Activated naive CD8-positive, alpha-beta T cell treated with anti-CD3 and anti-CD28 coated beads, Interleukin-2, amount 10 ng/mL, durations not matched to agents 7 days and 5 days (primary cell): ENCODE measurements around the gene SLC15A3. TPM values are rescaled to one million over a fixed set of nuclear protein-coding genes. Genes with fewer than 3 reads are reported as not detected.
"Not testable (repeated sequence)": the region's sequence is repeated elsewhere in the genome, so short reads cannot be mapped to it uniquely, and the experiment has no call there.

Source experiments
- ATAC-seq: fragments of 150-1000 bp; cut with Tn5 transposase; one replicate; pipeline ENCODE4 v1.10.0; 2021; ENCODE audit warnings: low read depth, moderate library complexity
- POLR2A ChIA-PET: fragments of 350-600 bp; sonication (Branson Sonifier 250); formaldehyde crosslinking; loops from one replicate; lab custom pipeline; 2021; ENCODE audit warnings: antibody characterized with exemption; lab: Charles Lee
- DNase-seq: peaks from one replicate; pipeline ENCODE4 v3.0.0; 2021
- H3K27ac Mint-ChIP-seq: one replicate; pipeline ENCODE4 v1.8.0; 2022; ENCODE audit warnings: mild to moderate bottlenecking, mixed read lengths
- H3K27me3 Mint-ChIP-seq: one replicate; pipeline ENCODE4 v1.8.0; 2022; ENCODE audit warnings: mild to moderate bottlenecking, moderate library complexity, mixed read lengths
- H3K36me3 Mint-ChIP-seq: one replicate; pipeline ENCODE4 v1.8.0; 2021; ENCODE audit warnings: mild to moderate bottlenecking, mixed read lengths
- H3K4me1 Mint-ChIP-seq: one replicate; pipeline ENCODE4 v1.8.0; 2021; ENCODE audit warnings: mixed read lengths
- H3K4me3 Mint-ChIP-seq: one replicate; pipeline ENCODE4 v1.8.0; 2022; ENCODE audit warnings: mild to moderate bottlenecking, moderate library complexity, mixed read lengths
- H3K9me3 Mint-ChIP-seq: one replicate; pipeline ENCODE4 v1.8.0; 2021; ENCODE audit warnings: mixed read lengths
- total RNA-seq, 2 experiments: library from RNA; stranded (reverse); gene quantifications; one replicate each; pipeline ENCODE4 v1.2.3, GENCODE V29; 2021

SLC15A3 gene
- total RNA-seq, 2 experiments from 2014 or later = 7.2 to 7.4 TPM

DNA sequence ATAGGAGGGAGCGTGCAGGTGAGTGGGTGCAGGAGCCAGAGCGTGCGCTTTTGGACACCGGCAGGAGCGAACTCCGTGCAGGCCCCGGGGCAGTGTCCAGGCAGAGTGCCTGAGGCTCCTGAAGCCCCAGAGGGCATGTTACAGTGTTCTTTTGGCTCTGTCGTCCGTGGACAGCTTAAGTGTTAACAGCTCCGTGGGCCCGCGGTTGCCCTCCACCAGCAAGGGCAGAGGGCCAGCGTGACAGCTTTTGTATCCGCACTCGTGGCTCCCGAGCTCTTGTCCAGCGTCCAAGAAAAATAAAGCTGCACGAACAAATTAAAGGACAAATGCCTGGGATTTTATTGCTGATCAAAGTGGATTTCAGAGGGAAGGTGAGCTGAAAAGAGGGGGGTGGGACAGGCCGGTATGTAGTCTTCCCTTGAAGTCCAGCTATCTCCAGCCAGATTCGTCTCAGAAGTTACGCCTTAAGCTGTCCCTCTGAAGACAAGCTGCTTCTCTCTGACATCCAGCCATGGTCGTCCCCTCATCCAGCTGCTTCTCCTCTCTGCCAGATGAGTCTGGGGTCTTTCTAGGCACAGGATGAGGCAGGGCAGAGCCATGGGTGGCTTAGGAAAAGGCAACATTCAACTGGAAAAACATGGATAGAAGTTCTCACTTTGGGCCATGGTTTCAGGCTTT is 39.0 kb downstream of the SLC15A3 start:
- ATAC-seq = no peak
- POLR2A ChIA-PET = interaction anchor here (0.8 to 3.1 kb wide), 12 partner anchors 7 to 199 kb away, joined by 3 to 21 read pairs (median 4); partner anchors contain the start of genes PRPF19 and ZP1

DNA sequence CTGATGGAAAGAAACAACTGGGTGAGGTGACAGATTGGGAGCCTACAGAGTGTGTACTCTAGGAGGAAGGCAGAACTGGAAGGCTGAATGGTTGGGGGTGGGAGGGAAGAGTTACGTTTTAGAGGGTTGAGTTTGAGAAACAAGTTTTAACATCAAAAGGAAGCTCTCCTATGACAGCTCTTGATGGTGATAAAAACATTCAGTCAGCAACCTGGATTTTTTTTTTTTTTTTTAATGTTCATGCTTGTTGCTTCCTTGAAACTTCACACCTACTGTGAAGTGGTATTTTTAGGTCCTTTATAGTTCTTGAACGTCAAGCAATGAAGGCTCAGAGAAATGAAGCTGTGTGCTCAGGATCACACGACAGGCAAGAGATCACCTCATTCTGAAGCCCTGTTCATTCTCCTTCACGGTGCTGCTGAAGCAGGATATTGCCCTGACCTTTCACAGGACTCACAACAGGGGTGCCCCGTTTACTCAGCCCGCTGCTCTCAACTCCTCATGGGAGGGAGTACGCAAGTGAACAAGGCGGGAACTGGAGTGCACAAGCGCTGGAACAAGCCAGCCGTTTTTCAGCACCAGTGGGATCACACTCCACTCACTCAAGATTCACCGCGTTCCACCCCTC is 39.6 kb downstream of the SLC15A3 start:
- no peak for DNase-seq
- Mint-ChIP-seq H3K27me3 (no peaks in the 10 kb centered on the region), H3K27ac (peak overlapping the region; percentile 80), H3K9me3 (no peaks in the 10 kb centered on the region), H3K36me3 (peaks cover 3% of the 10 kb centered on the region), H3K4me3 (peak overlapping the region; percentile 62), H3K4me1 (peaks cover 44% of the 10 kb centered on the region)
- POLR2A ChIA-PET = interaction anchor here (0.7 to 2.6 kb wide), 5 partner anchors 9 to 169 kb away, joined by 3 to 13 read pairs (median 4); no protein-coding TSS in a partner anchor
- ATAC-seq = no peak

More for the DNA sequence above, 39.0 kb downstream of the SLC15A3 start:
- peaks cover 43% of the 10 kb centered on the region for H3K4me1 Mint-ChIP-seq
- H3K4me3 Mint-ChIP-seq = peak overlapping the region; percentile 98
- peak overlapping the region; percentile 98 for H3K27ac Mint-ChIP-seq
- H3K27me3 Mint-ChIP-seq = no peaks in the 10 kb centered on the region
- H3K9me3 Mint-ChIP-seq = no peaks in the 10 kb centered on the region
- DNase-seq = no peak
- H3K36me3 Mint-ChIP-seq = peaks cover 4% of the 10 kb centered on the region

DNA sequence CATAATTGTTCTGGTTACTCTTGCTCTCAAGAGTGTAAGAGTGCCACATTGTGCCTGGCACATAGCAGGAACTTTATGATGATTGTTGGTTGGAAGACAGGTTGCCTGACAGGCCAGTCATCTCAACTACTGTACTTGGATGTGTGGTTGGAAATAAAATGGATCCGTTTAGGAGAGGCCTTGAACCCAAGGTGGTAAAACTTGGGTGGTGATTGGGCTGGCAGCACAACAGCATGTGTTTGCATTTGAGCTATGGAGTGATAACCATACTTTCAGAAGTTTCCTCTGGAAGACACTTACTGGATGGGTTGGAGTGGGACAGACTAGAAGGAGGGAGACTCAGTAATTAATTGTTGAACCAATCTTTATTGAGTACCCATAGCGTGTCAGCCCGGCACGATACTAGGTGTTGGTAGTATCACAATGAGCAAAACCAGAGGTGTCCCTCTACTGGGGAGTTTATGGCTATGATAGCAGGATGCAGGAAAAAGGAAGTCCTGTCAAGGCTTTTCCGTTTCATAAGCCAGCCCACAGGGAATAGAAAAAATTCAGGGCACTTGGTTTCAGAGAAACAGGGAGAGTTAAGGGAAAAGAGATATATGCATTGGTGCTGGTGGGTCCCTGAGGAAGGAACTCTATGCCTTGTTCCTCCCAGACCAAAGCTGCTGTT is 41.1 kb downstream of the SLC15A3 start:
- H3K27me3 Mint-ChIP-seq = no peaks in the 10 kb centered on the region
- no peak overlapping the region for H3K4me3 Mint-ChIP-seq
- H3K9me3 Mint-ChIP-seq = no peaks in the 10 kb centered on the region
- H3K27ac Mint-ChIP-seq = no peak overlapping the region
- peaks cover 40% of the 10 kb centered on the region for H3K4me1 Mint-ChIP-seq
- H3K36me3 Mint-ChIP-seq = no peaks in the 10 kb centered on the region
- no peak for ATAC-seq
- no peak for DNase-seq
- POLR2A ChIA-PET = no interaction called here

- H3K9me3 Mint-ChIP-seq = no peaks in the 10 kb centered on the region
- H3K36me3 Mint-ChIP-seq = no peaks in the 10 kb centered on the region
- ATAC-seq (no peak), DNase-seq (no peak)
- no peak overlapping the region for H3K4me3 Mint-ChIP-seq
- peaks cover 39% of the 10 kb centered on the region for H3K4me1 Mint-ChIP-seq
- H3K27ac Mint-ChIP-seq = no peak overlapping the region
- H3K27me3 Mint-ChIP-seq = no peaks in the 10 kb centered on the region
- POLR2A ChIA-PET = no interaction called here
These were observed 41.7 kb downstream of the SLC15A3 start for GRCh38 chr11:60910281-60910687.

DNA sequence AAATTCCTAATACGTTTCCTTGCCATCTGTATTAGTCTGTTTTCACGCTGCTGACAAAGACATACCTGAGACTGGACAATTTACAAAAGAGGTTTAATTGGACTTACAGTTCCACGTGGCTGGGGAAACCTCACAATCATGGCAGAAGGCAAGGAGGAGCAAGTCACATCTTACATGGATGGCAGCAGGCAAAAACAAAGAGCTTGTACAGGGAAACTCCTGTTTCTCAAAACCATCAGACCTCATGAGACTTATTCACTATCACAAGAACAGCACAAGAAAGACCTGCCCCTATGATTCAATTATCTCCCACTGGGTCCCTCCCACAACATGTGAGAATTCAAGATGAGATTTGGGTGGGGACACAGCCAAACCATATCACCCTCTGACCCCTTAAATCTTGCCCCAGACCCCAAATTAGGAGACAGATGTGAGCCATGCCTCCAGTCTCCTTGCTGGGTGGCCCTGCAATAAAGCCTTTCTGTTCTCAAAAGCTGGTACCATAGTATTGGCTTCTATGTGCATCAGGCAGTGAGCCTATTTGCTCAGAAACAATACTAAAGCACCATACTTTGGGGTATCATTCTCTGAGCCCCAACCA is 42.2 kb downstream of the SLC15A3 start:
- H3K9me3 Mint-ChIP-seq, POLR2A ChIA-PET, H3K36me3 Mint-ChIP-seq, H3K27me3 Mint-ChIP-seq, H3K4me3 Mint-ChIP-seq, H3K27ac Mint-ChIP-seq, ATAC-seq, DNase-seq: not testable (repeated sequence)
- H3K4me1 Mint-ChIP-seq = peaks cover 42% of the 10 kb centered on the region

DNA sequence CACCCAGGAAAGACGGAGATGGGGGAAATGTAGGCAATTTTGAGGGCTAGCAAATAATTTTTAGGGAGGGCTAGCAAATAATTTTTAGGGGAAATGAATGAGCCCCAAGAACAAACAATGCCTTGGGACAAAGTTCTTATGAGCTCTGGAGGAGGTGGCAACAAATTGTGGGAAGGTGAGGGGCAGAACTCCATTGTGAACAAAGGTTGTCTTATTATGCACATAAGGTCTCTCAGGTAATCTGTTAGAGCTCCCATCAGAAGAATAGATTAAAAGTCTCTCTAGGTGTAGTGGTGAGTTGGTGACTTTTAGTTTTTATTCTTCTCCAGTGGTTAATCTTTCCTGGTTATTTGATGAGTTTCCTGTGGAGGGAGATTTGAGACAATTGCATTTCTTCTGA is 43.2 kb downstream of the SLC15A3 start:
- Mint-ChIP-seq H3K36me3 (no peaks in the 10 kb centered on the region), H3K4me1 (peaks cover 50% of the 10 kb centered on the region), H3K9me3 (no peaks in the 10 kb centered on the region), H3K27me3 (no peaks in the 10 kb centered on the region), H3K27ac (no peak overlapping the region), H3K4me3 (no peak overlapping the region)
- POLR2A ChIA-PET = no interaction called here
- DNase-seq = no peak
- no peak for ATAC-seq

DNA sequence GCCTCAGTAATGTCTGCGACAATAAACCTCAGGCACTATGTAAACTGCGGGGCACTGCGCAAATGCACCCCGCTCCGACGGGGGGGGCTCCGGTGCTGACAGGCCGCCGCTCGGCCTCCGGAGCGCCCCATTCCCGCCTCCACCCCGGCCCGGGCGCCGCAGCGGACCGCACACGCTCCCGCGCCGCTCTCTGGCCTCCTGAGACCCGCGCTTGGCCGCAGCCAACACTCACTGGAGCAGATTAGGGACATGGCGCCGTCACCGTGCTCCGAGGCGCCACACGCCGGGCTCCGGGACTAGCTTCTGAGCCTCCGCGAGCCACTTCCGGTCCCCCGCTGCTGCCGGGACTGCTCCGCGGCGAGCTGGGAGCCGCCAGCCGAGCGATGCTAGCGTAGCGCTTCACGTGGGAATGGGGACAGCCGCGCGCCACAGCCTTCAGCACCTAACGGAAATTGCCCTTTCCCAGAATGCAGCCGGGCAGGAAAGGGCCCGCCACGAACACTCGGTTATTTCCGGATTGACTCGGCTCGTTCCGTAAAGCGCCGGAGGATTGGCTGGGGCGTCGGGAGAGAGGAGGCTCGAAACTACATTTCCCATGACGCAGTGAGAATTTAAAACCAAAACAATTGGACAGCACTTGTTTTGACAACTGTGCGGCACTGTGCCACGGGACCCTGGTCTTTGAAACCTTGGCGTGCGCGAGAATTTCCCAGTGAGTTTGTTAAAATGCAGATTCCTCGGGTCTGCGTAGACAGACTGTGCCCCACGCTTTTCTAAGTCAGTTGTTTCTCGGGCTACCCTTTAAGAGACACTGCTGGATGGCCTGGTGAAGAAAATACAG is 45.6 kb downstream of the SLC15A3 start, which contains the start of gene PRPF19:
Gene PRPF19, minus strand, starts transcription at position 454 of the 841 bp plus-strand sequence. Its CDS starts 203 bp downstream, at position 251.
- POLR2A ChIA-PET = interaction anchor here (0.6 to 1.8 kb wide), 6 partner anchors 8 to 207 kb away, joined by 3 to 20 read pairs (median 4); partner anchors contain the start of gene TMEM109
- DNase-seq (peak; percentile 98), ATAC-seq (peak; percentile 93)
- no peaks in the 10 kb centered on the region for H3K27me3 Mint-ChIP-seq
- H3K4me1 Mint-ChIP-seq = peaks cover 38% of the 10 kb centered on the region
- H3K9me3 Mint-ChIP-seq = no peaks in the 10 kb centered on the region
- H3K27ac Mint-ChIP-seq = peak within 1 kb of the TSS; percentile 91
- peak within 1 kb of the TSS; percentile 81 for H3K4me3 Mint-ChIP-seq
- no peaks in the 10 kb centered on the region for H3K36me3 Mint-ChIP-seq

DNA sequence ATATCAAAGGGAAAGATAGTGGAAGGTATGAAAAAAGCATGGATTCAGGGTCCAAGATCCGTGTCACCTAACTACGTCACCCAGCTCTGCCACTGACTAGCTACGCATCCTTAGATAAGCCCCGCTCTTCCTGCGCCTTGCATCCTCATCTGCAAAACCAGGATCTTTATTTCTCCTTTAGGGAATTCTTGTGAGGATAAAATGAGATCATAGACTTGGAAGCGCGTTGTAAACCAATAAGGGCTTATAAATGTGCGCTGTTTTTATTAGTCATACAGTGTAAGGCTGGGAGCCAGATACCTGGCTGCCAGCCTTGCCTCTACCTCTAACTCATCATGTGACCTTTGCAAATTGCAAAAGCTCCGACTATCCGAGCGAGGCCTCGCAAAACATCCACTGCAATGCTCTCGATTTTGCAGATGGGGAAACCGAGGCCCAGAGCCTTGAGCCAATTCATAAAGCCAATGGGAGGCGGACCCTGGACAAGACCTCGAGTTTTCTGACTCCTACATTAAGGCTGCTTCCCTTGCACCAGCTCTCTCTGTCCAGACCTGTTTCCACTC is 46.3 kb downstream of the SLC15A3 start:
- Mint-ChIP-seq H3K27ac (peak overlapping the region; percentile 91), H3K4me3 (peak overlapping the region; percentile 81), H3K9me3 (no peaks in the 10 kb centered on the region), H3K4me1 (peaks cover 34% of the 10 kb centered on the region), H3K36me3 (no peaks in the 10 kb centered on the region), H3K27me3 (no peaks in the 10 kb centered on the region)
- DNase-seq = no peak
- POLR2A ChIA-PET = interaction anchor here (0.6 to 1.8 kb wide), 6 partner anchors 9 to 208 kb away, joined by 3 to 20 read pairs (median 4); partner anchors contain the start of gene TMEM109
- no peak for ATAC-seq

DNA sequence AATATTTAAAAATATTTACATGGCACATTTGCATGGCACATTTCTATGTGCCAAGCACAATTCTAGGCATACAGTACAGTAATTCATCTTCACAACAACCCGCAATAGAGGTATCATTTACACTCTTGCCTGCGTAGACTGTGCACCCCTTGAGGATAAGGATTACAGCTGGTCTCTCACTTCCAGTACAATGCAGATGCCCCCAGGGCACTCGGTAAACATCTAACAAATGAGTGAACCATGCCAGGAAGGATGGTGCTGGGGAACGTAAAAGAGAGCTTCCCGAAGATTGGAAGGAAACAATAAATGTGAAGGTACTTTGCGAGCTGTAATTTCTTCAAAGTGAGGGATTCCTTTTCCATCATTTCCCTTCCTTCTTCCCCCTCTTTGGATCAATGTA is 46.9 kb downstream of the SLC15A3 start:
- POLR2A ChIA-PET = interaction anchor here (0.6 to 1.8 kb wide), 4 partner anchors 10 to 36 kb away, joined by 3 to 20 read pairs (median 4); partner anchors contain the start of gene TMEM109
- DNase-seq = no peak
- peak overlapping the region; percentile 91 for H3K27ac Mint-ChIP-seq
- peak overlapping the region; percentile 81 for H3K4me3 Mint-ChIP-seq
- no peaks in the 10 kb centered on the region for H3K36me3 Mint-ChIP-seq
- H3K9me3 Mint-ChIP-seq = no peaks in the 10 kb centered on the region
- peaks cover 30% of the 10 kb centered on the region for H3K4me1 Mint-ChIP-seq
- no peak for ATAC-seq
- no peaks in the 10 kb centered on the region for H3K27me3 Mint-ChIP-seq

- POLR2A ChIA-PET = interaction anchor here (2.0 kb wide), 1 partner anchor 11 kb away, joined by 13 read pairs; the partner anchor contains the start of gene TMEM109
- H3K4me1 Mint-ChIP-seq = peaks cover 27% of the 10 kb centered on the region
- H3K36me3 Mint-ChIP-seq = peaks cover 7% of the 10 kb centered on the region
- H3K27me3 Mint-ChIP-seq = no peaks in the 10 kb centered on the region
- H3K27ac Mint-ChIP-seq = no peak overlapping the region
- no peak overlapping the region for H3K4me3 Mint-ChIP-seq
- H3K9me3 Mint-ChIP-seq = no peaks in the 10 kb centered on the region
- ATAC-seq (no peak), DNase-seq (no peak)
These were observed 49.4 kb downstream of the SLC15A3 start for GRCh38 chr11:60902625-60903024.

DNA sequence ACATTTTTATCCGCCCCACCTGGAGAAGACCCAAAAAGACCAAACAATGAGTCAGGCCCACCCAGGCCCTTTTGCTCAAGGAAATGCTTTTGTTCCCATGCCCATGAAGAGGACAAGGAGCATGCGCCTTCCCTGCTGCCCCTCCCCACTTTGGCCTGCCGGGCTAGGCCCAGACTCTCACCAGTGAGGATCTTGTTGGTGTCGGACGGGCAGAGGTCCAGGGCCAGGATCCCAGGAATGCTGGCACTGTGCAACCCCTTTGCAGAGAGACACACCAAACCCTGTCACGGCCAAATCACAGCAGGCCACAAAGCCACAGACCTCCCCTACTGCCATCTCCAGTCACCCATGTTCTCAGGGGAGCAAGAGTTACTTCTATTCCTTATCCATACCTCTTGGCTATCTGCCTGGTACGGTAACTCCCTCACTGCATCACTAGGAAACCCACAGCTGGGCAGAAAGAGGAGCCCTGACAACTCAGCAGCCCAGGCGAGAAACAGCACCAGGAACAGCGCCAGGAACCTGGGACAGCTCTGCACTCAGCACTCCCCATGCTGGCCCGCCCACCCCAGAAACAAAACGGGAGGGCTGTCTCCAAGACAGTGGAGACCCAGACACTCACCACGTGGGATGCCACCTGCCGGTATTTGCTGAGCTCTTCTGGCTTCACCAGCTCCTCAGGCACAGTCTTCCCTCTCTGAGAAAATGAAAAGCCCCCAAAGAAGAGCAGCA is 51.1 kb downstream of the SLC15A3 start:
- H3K27me3 Mint-ChIP-seq = no peaks in the 10 kb centered on the region
- no peaks in the 10 kb centered on the region for H3K9me3 Mint-ChIP-seq
- ATAC-seq (no peak), DNase-seq (no peak)
- no peak overlapping the region for H3K27ac Mint-ChIP-seq
- POLR2A ChIA-PET = interaction anchor here (0.7 kb wide), 1 partner anchor 17 kb away, joined by 5 read pairs; no protein-coding TSS in a partner anchor
- peaks cover 13% of the 10 kb centered on the region for H3K36me3 Mint-ChIP-seq
- peaks cover 21% of the 10 kb centered on the region for H3K4me1 Mint-ChIP-seq
- H3K4me3 Mint-ChIP-seq = no peak overlapping the region
